ENCODE results near the gene RNASE13.

DNA sequence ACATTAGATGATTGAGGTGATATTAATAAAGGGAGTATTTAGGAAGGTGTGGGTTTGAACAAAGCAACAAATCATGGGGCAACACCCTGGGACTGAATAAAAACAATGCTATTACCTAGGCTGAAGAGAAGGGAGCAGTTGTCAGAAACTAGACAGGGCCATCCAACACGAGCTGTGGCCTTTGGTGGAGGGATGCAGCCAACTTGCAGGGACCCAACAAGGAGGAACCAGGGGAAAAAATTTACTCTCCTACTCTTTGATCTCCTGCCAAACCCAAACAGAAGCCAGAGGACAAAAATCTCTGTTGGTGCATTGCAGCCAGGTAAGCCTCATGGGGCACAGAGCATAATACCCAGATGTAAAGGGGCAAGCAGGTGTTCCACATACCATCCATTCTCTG lies 23.5 kb downstream of the RNASE13 start:
- no peak for TF ChIP-seq CTCF (IDR thresholded peaks at IDR 0.05)
- TF ChIP-seq TCF7L2 (IDR thresholded peaks at IDR 0.05; ENCODE audit: low read depth, low read length): no peak
- TF ChIP-seq REST (IDR thresholded peaks at IDR 0.05; ENCODE audit: insufficient read depth in 1 of 2, low read depth in 2 of 2, low read length in 1 of 2): no peak
- TF ChIP-seq SIN3A (IDR thresholded peaks at IDR 0.05; ENCODE audit: borderline replicate concordance, insufficient read depth, low read depth, low read length): no peak

All from Panc1 (cell line).